K562 (cell line): ENCODE measurements around the gene MLXIPL. TPM values are rescaled to one million over a fixed set of nuclear protein-coding genes. Genes with fewer than 3 reads are reported as not detected.

Source experiments
- ARHGAP35 ChIP-seq: fragments of 450-650 bp; IDR thresholded peaks from 2 replicates; pipeline ENCODE4 v1.6.1; 2018; ENCODE audit not compliant: partially characterized antibody
- CLOCK ChIP-seq: fragments of 250-450 bp; sonication (Bioruptor Pico); IDR thresholded peaks from 2 replicates; pipeline ENCODE4 v1.4.0; 2020; ENCODE audit warnings: mild to moderate bottlenecking, moderate library complexity, borderline replicate concordance
- GABPA ChIP-seq: fragments of 200-800 bp; sonication (Bioruptor generic); conservative IDR thresholded peaks from 2 replicates; pipeline ENCODE4 v1.6.1; 2016; ENCODE audit warnings: low read depth, missing genetic modification characterization, missing compliant biosample characterization
- GTF2F1 ChIP-seq: IDR thresholded peaks from 2 replicates; pipeline ENCODE4 v1.6.1; 2011; ENCODE audit warnings: low read depth, low read length, improper control_type of control experiment
- HNRNPLL ChIP-seq: fragments of 200-400 bp; formaldehyde crosslinking; IDR thresholded peaks from 2 replicates; pipeline ENCODE4 v1.6.1; 2017; ENCODE audit warnings: low read length, low read depth, mild to moderate bottlenecking; ENCODE audit not compliant: poor library complexity, severe bottlenecking
- KAT8 ChIP-seq: fragments of 450-650 bp; IDR thresholded peaks from 2 replicates; pipeline ENCODE4 v1.6.1; 2016; ENCODE audit warnings: low read depth, mild to moderate bottlenecking
- NR2C2 ChIP-seq, 2 experiments: fragments of 200-800 bp in 1 of 2; sonication (Bioruptor generic) in 1 of 2; sonication (generic) in 1 of 2; formaldehyde crosslinking in 1 of 2; IDR thresholded peaks; 2 replicates each; pipeline versions ENCODE4 v1.6.1 to v1.8.0; 2016 to 2022; ENCODE audit warnings: mild to moderate bottlenecking in 1 of 2, missing compliant biosample characterization in 1 of 2, missing genetic modification characterization in 1 of 2, missing genetic modification reagents in 1 of 2
- NR3C1 ChIP-seq: sonication (generic); formaldehyde crosslinking; IDR thresholded peaks from 2 replicates; pipeline ENCODE4 v1.8.1; 2022; ENCODE audit warnings: missing genetic modification reagents
- XRCC4 ChIP-seq: IDR thresholded peaks from one replicate; pipeline ENCODE4 v1.6.1; 2011; ENCODE audit not compliant: insufficient read depth, insufficient read length; ENCODE audit errors: extremely low read depth
- ZBTB8A ChIP-seq: fragments of 450-650 bp; IDR thresholded peaks from 2 replicates; pipeline ENCODE4 v1.6.1; 2018; ENCODE audit warnings: mild to moderate bottlenecking, moderate library complexity; ENCODE audit not compliant: partially characterized antibody
- ZNF174 ChIP-seq: fragments of 250-450 bp; sonication (Bioruptor Pico); IDR thresholded peaks from 2 replicates; pipeline ENCODE4 v1.4.0; 2020; ENCODE audit warnings: mild to moderate bottlenecking
- ZNF668 ChIP-seq: fragments of 250-450 bp; sonication (Bioruptor Pico); IDR thresholded peaks from 2 replicates; pipeline ENCODE4 v1.8.0; 2022; ENCODE audit warnings: mild to moderate bottlenecking, inconsistent platforms
- ZNF780A ChIP-seq: fragments of 250-450 bp; sonication (Bioruptor Pico); IDR thresholded peaks from 2 replicates; pipeline ENCODE4 v1.5.0; 2021; ENCODE audit warnings: mild to moderate bottlenecking
- ZZZ3 ChIP-seq: fragments of 450-650 bp; IDR thresholded peaks from 2 replicates; pipeline ENCODE4 v1.6.1; 2016; ENCODE audit warnings: antibody characterized with exemption, mild to moderate bottlenecking, moderate library complexity
- polyA plus RNA-seq, 8 experiments: library from polyadenylated mRNA; depleted of rRNA in 4 of 8; stranded (reverse) in 5 of 8; unstranded in 3 of 8; fragments of >200 nt; fragmentation: Nextera tagmentation in 2 of 8; fragmentation: Illumina TruSeq in 1 of 8; extraction: Ambion mirVana in 2 of 8; extraction: Trizol in 1 of 8; gene quantifications; 2 replicates each; pipeline versions ENCODE4 v1.2.1 to v1.2.3, GENCODE V29; 2011 to 2014; ENCODE audit warnings: inconsistent platforms in 1 of 8, missing spikeins in 1 of 8
- total RNA-seq, 7 experiments: library from RNA; depleted of rRNA in 6 of 7; stranded (reverse); fragments of >200 nt in 6 of 7; fragmentation: Illumina TruSeq in 2 of 7; extraction: Trizol in 2 of 7; gene quantifications; 2 replicates each; pipeline versions ENCODE4 v1.2.1 to v1.2.3, GENCODE V29; 2011 to 2021; ENCODE audit warnings: low replicate concordance in 1 of 7
- TF ChIP-seq, protein P1 (sequence below): fragments of 250-450 bp; sonication (Bioruptor Pico); IDR thresholded peaks from 2 replicates; pipeline ENCODE4 v1.6.1; 2021; ENCODE audit warnings: mild to moderate bottlenecking
- TF ChIP-seq, protein P2 (sequence below), 2 experiments: fragments of 450-650 bp; conservative IDR thresholded peaks; 2 replicates each; pipeline ENCODE4 v1.6.1; 2017; ENCODE audit warnings: mild to moderate bottlenecking in 2 of 2, moderate library complexity in 2 of 2
- TF ChIP-seq, protein P3 (sequence below): sonication (generic); formaldehyde crosslinking; IDR thresholded peaks from 2 replicates; pipeline ENCODE4 v1.8.0; 2022; ENCODE audit warnings: mild to moderate bottlenecking, missing genetic modification reagents

MLXIPL gene
- total and polyA plus RNA-seq, 9 of the 15 experiments (the other 6 are each of a cell fraction or from before 2014, with no cell fraction given): 0.11 to 18.4 (median 1.4) TPM

- TF ChIP-seq ZZZ3 (no peak), HNRNPLL (no peak), ZNF668 (no peak), ZBTB8A (no peak), GABPA (tag) (no peak), KAT8 (no peak), GTF2F1 (no peak), ZNF174 (no peak), XRCC4 (no peak), ZNF780A (CRISPR knock-in tag) (no peak), CLOCK (CRISPR knock-in tag) (no peak), ARHGAP35 (no peak), NR2C2 (CRISPR knock-in tag; IDR thresholded peaks at IDR 0.05) (no peak), NR2C2 (tag; IDR thresholded peaks at IDR 0.05) (peak; percentile 74; the same call in 1 of the 2 replicates), NR3C1 (CRISPR knock-in tag) (0 out of 2 replicates have a peak, but pooled peaks have one; percentile 43)
- TF ChIP-seq, protein P1, sequence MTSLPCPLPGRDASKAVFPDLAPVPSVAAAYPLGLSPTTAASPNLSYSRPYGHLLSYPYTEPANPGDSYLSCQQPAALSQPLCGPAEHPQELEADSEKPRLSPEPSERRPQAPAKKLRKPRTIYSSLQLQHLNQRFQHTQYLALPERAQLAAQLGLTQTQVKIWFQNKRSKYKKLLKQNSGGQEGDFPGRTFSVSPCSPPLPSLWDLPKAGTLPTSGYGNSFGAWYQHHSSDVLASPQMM (CRISPR knock-in tag): no peak
- TF ChIP-seq, protein P2, sequence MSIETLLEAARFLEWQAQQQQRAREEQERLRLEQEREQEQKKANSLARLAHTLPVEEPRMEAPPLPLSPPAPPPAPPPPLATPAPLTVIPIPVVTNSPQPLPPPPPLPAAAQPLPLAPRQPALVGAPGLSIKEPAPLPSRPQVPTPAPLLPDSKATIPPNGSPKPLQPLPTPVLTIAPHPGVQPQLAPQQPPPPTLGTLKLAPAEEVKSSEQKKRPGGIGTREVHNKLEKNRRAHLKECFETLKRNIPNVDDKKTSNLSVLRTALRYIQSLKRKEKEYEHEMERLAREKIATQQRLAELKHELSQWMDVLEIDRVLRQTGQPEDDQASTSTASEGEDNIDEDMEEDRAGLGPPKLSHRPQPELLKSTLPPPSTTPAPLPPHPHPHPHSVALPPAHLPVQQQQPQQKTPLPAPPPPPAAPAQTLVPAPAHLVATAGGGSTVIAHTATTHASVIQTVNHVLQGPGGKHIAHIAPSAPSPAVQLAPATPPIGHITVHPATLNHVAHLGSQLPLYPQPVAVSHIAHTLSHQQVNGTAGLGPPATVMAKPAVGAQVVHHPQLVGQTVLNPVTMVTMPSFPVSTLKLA (conservative IDR thresholded peaks at IDR 0.05): peak in 1 of 2 experiments; percentile 41; a peak in 1 of 4 replicates
- TF ChIP-seq, protein P3, sequence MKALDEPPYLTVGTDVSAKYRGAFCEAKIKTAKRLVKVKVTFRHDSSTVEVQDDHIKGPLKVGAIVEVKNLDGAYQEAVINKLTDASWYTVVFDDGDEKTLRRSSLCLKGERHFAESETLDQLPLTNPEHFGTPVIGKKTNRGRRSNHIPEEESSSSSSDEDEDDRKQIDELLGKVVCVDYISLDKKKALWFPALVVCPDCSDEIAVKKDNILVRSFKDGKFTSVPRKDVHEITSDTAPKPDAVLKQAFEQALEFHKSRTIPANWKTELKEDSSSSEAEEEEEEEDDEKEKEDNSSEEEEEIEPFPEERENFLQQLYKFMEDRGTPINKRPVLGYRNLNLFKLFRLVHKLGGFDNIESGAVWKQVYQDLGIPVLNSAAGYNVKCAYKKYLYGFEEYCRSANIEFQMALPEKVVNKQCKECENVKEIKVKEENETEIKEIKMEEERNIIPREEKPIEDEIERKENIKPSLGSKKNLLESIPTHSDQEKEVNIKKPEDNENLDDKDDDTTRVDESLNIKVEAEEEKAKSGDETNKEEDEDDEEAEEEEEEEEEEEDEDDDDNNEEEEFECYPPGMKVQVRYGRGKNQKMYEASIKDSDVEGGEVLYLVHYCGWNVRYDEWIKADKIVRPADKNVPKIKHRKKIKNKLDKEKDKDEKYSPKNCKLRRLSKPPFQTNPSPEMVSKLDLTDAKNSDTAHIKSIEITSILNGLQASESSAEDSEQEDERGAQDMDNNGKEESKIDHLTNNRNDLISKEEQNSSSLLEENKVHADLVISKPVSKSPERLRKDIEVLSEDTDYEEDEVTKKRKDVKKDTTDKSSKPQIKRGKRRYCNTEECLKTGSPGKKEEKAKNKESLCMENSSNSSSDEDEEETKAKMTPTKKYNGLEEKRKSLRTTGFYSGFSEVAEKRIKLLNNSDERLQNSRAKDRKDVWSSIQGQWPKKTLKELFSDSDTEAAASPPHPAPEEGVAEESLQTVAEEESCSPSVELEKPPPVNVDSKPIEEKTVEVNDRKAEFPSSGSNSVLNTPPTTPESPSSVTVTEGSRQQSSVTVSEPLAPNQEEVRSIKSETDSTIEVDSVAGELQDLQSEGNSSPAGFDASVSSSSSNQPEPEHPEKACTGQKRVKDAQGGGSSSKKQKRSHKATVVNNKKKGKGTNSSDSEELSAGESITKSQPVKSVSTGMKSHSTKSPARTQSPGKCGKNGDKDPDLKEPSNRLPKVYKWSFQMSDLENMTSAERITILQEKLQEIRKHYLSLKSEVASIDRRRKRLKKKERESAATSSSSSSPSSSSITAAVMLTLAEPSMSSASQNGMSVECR: no peak
Measured at GRCh38 chr7:73622909-73623797, 1.2 kb downstream of the MLXIPL start (continued).
